Smooth muscle cell (in vitro differentiated cells): ENCODE results near the gene CEND1. TPM values are rescaled to one million over a fixed set of nuclear protein-coding genes. Genes with fewer than 3 reads are reported as not detected.

ENCODE experiments used
- DNase-seq: peaks from one replicate; lab custom pipeline; 2025; ENCODE audit not compliant: unreplicated experiment; lab: John Stamatoyannopoulos, UW
- H2AFZ ChIP-seq: fragments of 200-600 bp; sonication (generic); 2 replicates; pipeline ENCODE4 v1.6.0; 2016; ENCODE audit warnings: antibody characterized with exemption, low read depth, mild to moderate bottlenecking
- H3F3A ChIP-seq: fragments of 200-600 bp; sonication (generic); 2 replicates; pipeline ENCODE4 v1.6.0; 2017; ENCODE audit warnings: antibody characterized with exemption, low read depth
- H3K27ac ChIP-seq: fragments of 200-600 bp; sonication (generic); 2 replicates; pipeline ENCODE4 v1.5.1; 2016; ENCODE audit warnings: low read depth, mild to moderate bottlenecking
- H3K27me3 ChIP-seq: fragments of 200-600 bp; sonication (generic); 2 replicates; pipeline ENCODE4 v1.6.1; 2016; ENCODE audit warnings: low read depth, mild to moderate bottlenecking
- H3K36me3 ChIP-seq: fragments of 200-600 bp; sonication (generic); 2 replicates; pipeline ENCODE4 v1.5.1; 2016; ENCODE audit warnings: low read depth
- H3K4me1 ChIP-seq: fragments of 200-600 bp; sonication (generic); 2 replicates; pipeline ENCODE4 v1.5.1; 2016; ENCODE audit warnings: low read depth
- H3K4me2 ChIP-seq: fragments of 200-600 bp; sonication (generic); 2 replicates; pipeline ENCODE4 v1.6.0; 2016; ENCODE audit warnings: mild to moderate bottlenecking
- H3K4me3 ChIP-seq: fragments of 200-600 bp; sonication (generic); 2 replicates; pipeline ENCODE4 v1.5.1; 2016; ENCODE audit warnings: mild to moderate bottlenecking
- H3K79me2 ChIP-seq: fragments of 200-600 bp; sonication (generic); 2 replicates; pipeline ENCODE4 v1.6.0; 2016; ENCODE audit warnings: low read depth, mild to moderate bottlenecking
- H3K9ac ChIP-seq: fragments of 200-600 bp; sonication (generic); 2 replicates; pipeline ENCODE4 v1.6.0; 2016; ENCODE audit warnings: low read depth
- H3K9me3 ChIP-seq: fragments of 200-600 bp; sonication (generic); replicated peaks from 2 replicates; pipeline ENCODE4 v1.5.1; 2016; ENCODE audit warnings: low read depth
- H4K20me1 ChIP-seq: fragments of 200-600 bp; sonication (generic); 2 replicates; pipeline ENCODE4 v1.6.0; 2016; ENCODE audit warnings: low read depth
- CTCF ChIP-seq: fragments of 200-600 bp; sonication (generic); IDR thresholded peaks from 2 replicates; pipeline ENCODE4 v1.5.1; 2017; ENCODE audit warnings: borderline replicate concordance, mild to moderate bottlenecking, antibody characterized with exemption; ENCODE audit not compliant: insufficient read depth, poor library complexity, severe bottlenecking
- WGBS: methylation state at CpG from one replicate; pipeline ENCODE4 v1.1.7; 2016; ENCODE audit warnings: low lambda C conversion rate; 5-methylcytosine and 5-hydroxymethylcytosine counted together
- polyA plus RNA-seq: library from polyadenylated mRNA; unstranded; fragments of >200 nt; fragmentation: Nextera tagmentation; extraction: Ambion mirVana; gene quantifications from 2 replicates; pipeline ENCODE4 v1.2.1, GENCODE V29; 2016
- total RNA-seq: library from RNA; depleted of rRNA; stranded (reverse); fragments of >200 nt; gene quantifications from 2 replicates; pipeline ENCODE4 v1.2.3, GENCODE V29; 2014

Gene CEND1
- total and polyA plus RNA-seq, 2 experiments from 2014 or later = 0.13 TPM; not detected in 1

DNA sequence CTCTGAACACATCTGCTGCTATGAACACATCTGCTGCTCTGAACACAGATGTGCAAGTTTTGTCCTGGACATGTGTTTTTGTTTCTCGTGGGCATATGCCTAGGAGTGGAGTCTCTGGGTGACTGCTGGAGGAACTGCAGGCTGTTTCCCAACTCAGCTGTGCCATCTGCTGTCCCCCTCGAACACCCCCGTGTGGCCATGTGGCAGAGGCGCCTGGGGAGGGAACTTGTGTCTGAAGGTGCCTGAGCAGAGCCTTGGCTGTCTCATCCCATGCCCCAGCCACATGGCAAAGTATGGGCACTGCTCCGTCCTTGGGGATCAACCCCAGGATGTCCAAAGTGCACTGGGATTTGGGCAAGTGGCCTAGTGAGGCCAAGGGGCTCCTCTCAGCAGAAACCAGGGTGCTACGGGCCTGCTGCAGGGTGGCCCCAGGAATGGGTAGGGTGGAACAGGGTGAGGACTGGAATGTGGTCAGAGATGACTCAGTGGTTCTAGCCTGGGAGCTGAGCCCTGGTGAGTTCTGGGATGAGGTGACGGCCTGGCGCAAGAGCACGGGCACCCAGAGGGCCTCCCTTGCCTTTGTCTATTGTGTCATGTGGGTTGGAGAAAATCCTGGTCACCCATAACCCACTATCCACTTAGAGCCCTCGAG lies 27.3 kb downstream of the CEND1 start:
- WGBS = 79% methylated on average over 10 of the region's 10 CpGs
- H3K9me3 ChIP-seq = no peaks in the 10 kb centered on the region
- H3K79me2 ChIP-seq = no peaks in the 10 kb centered on the region
- H2AFZ ChIP-seq = no peak overlapping the region
- H3F3A ChIP-seq = peaks cover 16% of the 10 kb centered on the region
- peaks cover 6% of the 10 kb centered on the region for H3K36me3 ChIP-seq
- no peak for DNase-seq
- no peak overlapping the region for H3K4me2 ChIP-seq
- H3K4me1 ChIP-seq = no peaks in the 10 kb centered on the region
- H3K4me3 ChIP-seq = no peak overlapping the region
- TF ChIP-seq CTCF = peak; percentile 15
- H3K9ac ChIP-seq = no peak overlapping the region
- H3K27ac ChIP-seq = no peak overlapping the region
- H3K27me3 ChIP-seq = no peaks in the 10 kb centered on the region
- peaks cover 59% of the 10 kb centered on the region for H4K20me1 ChIP-seq

GRCh38 chr11:761526-762108 lies 28.3 kb downstream of the CEND1 start:
- Histone ChIP-seq H3K27ac (no peak overlapping the region), H3F3A (peaks cover 12% of the 10 kb centered on the region), H3K27me3 (no peaks in the 10 kb centered on the region), H3K9me3 (no peaks in the 10 kb centered on the region), H4K20me1 (peaks cover 59% of the 10 kb centered on the region), H3K4me2 (no peak overlapping the region), H3K79me2 (no peaks in the 10 kb centered on the region), H2AFZ (no peak overlapping the region), H3K36me3 (peaks cover 9% of the 10 kb centered on the region), H3K4me3 (no peak overlapping the region), H3K4me1 (no peaks in the 10 kb centered on the region), H3K9ac (no peak overlapping the region)
- no peak for TF ChIP-seq CTCF
- DNase-seq = no peak
- WGBS = 94% methylated on average over 8 of the region's 8 CpGs

- Histone ChIP-seq H3K79me2 (no peaks in the 10 kb centered on the region), H2AFZ (no peak overlapping the region), H3F3A (peaks cover 8% of the 10 kb centered on the region), H3K9me3 (no peaks in the 10 kb centered on the region), H3K27me3 (no peaks in the 10 kb centered on the region), H3K36me3 (peaks cover 9% of the 10 kb centered on the region), H3K4me1 (no peaks in the 10 kb centered on the region), H3K4me3 (no peak overlapping the region), H3K27ac (no peak overlapping the region), H3K9ac (no peak overlapping the region), H3K4me2 (no peak overlapping the region), H4K20me1 (peaks cover 62% of the 10 kb centered on the region)
- no peak for TF ChIP-seq CTCF
- DNase-seq = no peak
Measured at GRCh38 chr11:760236-760635, 29.7 kb downstream of the CEND1 start.

GRCh38 chr11:749731-750130 lies 40.2 kb downstream of the CEND1 start:
- DNase-seq = no peak
- Histone ChIP-seq H2AFZ (no peak overlapping the region), H3K9me3 (no peaks in the 10 kb centered on the region), H3K9ac (no peak overlapping the region), H3K79me2 (peaks cover 73% of the 10 kb centered on the region), H3K27ac (peak overlapping the region; percentile 22), H4K20me1 (peaks cover 66% of the 10 kb centered on the region), H3K4me3 (no peak overlapping the region), H3K36me3 (no peaks in the 10 kb centered on the region), H3K27me3 (no peaks in the 10 kb centered on the region), H3K4me2 (peak overlapping the region; percentile 98), H3K4me1 (peaks cover 13% of the 10 kb centered on the region), H3F3A (peaks cover 3% of the 10 kb centered on the region)
- WGBS = 98% methylated on average over 2 of the region's 2 CpGs
- TF ChIP-seq CTCF = no peak
